Erythroblast (primary cell): ENCODE data around the gene GDF9.

Experiments
- GATA1 ChIP-seq: IDR thresholded peaks from 2 replicates; pipeline ENCODE4 v1.6.1; 2011; ENCODE audit warnings: low read depth, mild to moderate bottlenecking, control low read depth, low read length, moderate library complexity
- POLR2A ChIP-seq: IDR thresholded peaks from 2 replicates; pipeline ENCODE4 v1.6.1; 2011; ENCODE audit warnings: mild to moderate bottlenecking, low read length

- TF ChIP-seq POLR2A (no peak), GATA1 (no peak)
Measured at GRCh38 chr5:132820162-132820754, 46.0 kb downstream of the GDF9 start.
